HG03066 (cell line): ENCODE results near the gene PRRC1.

Source experiments
- ATAC-seq: cut with Tn5 transposase; IDR thresholded peaks from one replicate; pipeline ENCODE4 v1.9.1; 2021; ENCODE audit warnings: low read depth; ENCODE audit not compliant: unreplicated experiment

Gene PRRC1

GRCh38 chr5:127574852-127575679 is 57.6 kb downstream of the PRRC1 start:
- no peak for ATAC-seq

- ATAC-seq: no peak
Measured at GRCh38 chr5:127577458-127577857, 60.0 kb downstream of the PRRC1 start.

- ATAC-seq: no peak
Measured at GRCh38 chr5:127580731-127581130, 63.3 kb downstream of the PRRC1 start.

- no peak for ATAC-seq
Measured at GRCh38 chr5:127581450-127581849, 64.0 kb downstream of the PRRC1 start.

DNA sequence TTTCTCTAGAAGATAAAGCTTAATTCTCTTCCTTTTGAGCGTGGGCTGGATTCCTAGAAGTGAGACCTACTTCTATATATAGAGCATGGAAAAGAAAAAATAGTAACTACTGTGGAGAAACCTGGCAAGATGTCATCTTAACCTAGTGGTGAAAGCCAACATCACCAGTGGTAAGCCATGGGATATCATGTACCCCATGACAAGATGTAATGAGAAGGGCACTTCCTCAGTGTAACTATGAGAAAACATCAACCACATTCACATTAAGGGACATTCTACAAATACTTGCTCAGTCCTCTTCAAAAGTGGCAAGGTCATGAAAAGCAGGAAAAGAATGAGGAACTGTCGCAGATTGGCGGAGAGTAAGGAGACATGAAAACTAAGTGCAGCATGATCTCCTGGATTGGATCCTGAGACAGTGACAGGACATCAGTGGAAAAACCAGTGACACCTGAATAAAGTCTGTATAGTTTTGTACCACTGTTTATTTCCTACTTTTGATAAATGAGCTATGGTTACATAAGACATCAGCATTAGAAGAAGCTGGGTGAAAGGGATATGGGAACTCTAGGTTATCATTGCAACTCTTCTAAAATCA is 65.4 kb downstream of the PRRC1 start:
- no peak for ATAC-seq

DNA sequence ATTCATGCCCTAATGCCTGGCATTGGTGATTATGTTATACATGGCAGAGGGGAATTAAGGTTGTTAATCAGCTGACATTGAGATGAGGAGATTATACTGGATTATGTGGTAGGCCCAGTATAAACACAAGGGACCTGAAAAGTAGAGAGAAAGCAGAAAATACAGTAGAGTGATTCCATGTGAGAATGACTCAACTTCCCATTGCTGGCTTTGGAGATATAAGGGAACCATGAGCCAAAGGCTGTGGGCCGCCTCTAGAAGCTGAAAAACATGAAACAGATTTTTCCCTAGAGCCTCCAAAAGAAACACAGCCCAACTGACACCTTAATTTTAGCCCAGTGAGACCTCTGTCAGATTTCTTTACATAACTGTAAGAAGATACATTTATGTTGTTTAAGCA is 66.4 kb downstream of the PRRC1 start:
- ATAC-seq: no peak

DNA sequence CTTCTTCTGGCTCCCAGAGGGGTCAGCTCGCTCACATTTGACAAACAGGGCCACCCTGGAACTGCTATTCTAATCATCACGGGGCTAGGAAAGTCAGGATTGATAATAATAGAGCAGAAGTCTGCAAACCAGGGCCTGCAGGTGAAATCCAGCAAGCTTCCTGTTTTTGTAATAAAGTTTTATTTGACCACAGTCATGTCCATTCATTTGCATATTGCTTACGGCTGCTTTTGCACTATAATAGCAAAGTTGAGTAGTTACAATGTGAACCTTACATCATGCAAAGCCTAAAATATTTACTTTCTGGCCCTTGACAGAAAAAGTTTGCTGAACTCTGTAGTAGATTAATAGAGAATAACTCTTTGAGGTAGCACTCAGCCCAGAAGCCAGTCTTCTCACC is 68.2 kb downstream of the PRRC1 start:
- ATAC-seq: peak; percentile 22

- ATAC-seq: peak; percentile 73
Measured at GRCh38 chr5:127586066-127586770, 68.8 kb downstream of the PRRC1 start.

GRCh38 chr5:127586811-127587210 is 69.4 kb downstream of the PRRC1 start:
- peak; percentile 46 for ATAC-seq

- ATAC-seq: no peak
Measured at GRCh38 chr5:127587246-127587917, 69.9 kb downstream of the PRRC1 start.

DNA sequence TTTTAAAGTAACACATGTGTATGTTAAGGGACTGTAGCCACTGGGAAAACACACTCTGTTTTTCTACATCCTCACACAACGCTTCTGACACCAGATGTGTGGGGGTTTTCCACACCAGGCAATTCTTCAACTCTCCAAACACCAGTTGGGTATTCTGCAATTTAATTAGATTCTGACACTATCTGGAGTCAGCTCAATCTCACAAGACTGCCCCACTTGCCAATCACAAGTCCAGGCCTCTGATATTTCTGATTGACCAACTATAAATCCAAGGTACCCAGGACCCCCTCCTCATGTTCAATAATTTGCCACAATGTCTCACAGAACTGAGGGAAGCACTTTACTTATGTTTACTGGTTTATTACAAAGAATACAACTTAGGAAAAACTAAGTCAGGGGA is 70.9 kb downstream of the PRRC1 start:
- ATAC-seq: no peak

GRCh38 chr5:127589309-127590030 is 72.0 kb downstream of the PRRC1 start:
- no peak for ATAC-seq

- peak; percentile 36 for ATAC-seq
Measured at GRCh38 chr5:127590156-127590722, 72.8 kb downstream of the PRRC1 start.

DNA sequence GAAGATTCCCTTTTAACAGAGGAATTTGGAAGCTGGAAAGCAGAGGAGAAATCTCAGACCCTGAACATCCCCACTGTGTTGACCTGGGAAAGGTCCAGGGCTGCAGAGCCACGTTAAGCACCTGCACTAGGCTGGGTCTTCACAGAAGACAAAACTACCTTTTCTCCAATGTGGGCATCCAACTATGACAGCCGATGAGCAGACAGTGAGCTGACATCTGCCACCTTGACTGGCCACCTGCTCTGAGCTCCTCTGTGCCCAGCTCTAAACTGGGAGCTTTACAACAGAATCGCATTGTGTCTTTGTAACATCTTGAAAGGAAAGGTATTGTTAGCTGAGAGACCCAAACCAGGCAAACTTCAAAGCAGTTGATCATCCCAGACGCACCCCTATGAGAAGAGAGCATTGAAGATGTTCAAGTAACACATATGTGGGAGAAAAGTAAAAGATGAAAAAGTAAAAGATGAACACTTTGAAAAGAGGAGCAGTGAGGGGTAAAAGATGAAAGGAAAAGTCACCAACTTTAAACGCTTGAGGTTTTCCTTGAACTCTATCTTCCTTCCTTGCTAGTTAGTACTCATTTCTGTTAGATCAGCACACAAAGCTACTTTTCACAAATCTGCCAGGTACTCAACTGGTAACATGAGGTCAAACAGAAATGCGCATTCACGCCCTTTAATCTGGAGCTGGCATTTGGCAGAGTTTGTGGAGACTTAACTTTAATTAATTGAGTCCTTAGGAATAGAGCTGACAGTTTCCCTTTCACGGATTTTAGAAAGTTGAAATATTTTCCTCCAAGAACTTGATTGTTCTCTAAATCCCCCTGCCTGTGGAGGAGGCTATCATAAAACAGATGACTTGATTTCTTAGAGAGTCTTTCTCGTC is 78.3 kb downstream of the PRRC1 start:
- ATAC-seq: no peak

GRCh38 chr5:127596501-127596900 is 79.1 kb downstream of the PRRC1 start:
- ATAC-seq: no peak

GRCh38 chr5:127599320-127599719 is 81.9 kb downstream of the PRRC1 start:
- no peak for ATAC-seq

DNA sequence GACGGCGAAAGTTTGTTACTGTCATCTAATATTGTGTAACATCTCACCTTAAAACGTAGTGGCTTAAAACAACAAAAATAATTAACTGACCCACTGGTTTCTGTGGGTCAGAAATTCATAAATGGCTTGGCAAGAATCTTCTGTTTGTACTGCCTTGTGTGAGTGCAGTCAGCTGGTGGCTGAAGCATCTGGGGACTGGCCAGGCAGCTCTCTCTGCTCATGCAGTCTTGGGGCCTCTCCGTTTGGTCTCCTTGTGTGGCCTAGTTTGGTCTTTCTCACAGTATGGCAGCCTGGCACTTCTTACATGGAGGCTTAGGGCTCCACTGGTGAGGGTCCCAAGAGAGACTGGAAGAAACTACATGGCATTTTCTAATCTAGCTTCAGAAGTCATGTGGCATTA is 82.4 kb downstream of the PRRC1 start:
- ATAC-seq: no peak

DNA sequence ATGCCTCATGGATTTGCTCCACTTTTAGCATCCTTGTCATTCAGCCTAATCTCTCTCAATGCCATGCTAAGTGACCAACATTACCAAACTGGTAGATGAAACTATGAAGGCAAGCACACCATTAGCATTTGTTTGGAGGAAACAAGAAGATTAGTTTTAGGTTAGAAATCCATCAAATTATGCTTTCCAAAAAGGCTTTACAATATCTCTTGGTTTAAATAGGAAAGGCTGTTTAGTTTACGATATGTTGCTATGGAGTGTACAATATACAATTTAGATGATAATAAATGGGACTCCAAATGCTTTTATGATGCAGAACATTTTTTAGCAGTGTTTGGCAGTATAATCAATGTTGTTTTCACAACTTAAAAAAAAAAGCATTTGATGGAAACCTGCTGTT is 83.7 kb downstream of the PRRC1 start:
- ATAC-seq: no peak

GRCh38 chr5:127601601-127602000 is 84.2 kb downstream of the PRRC1 start:
- no peak for ATAC-seq
